NCI-H187 (cell line): ENCODE data around the gene ARNT2.
"Not testable (repeated sequence)": the region's sequence is repeated elsewhere in the genome, so short reads cannot be mapped to it uniquely, and the experiment has no call there.

Experiments
- DNase-seq, 2 experiments: peaks; one replicate each; lab custom pipeline; 2025; lab: John Stamatoyannopoulos, UW

Gene ARNT2

GRCh38 chr15:80492409-80492808, 88.2 kb downstream of the ARNT2 start:
- DNase-seq: no peak

DNA sequence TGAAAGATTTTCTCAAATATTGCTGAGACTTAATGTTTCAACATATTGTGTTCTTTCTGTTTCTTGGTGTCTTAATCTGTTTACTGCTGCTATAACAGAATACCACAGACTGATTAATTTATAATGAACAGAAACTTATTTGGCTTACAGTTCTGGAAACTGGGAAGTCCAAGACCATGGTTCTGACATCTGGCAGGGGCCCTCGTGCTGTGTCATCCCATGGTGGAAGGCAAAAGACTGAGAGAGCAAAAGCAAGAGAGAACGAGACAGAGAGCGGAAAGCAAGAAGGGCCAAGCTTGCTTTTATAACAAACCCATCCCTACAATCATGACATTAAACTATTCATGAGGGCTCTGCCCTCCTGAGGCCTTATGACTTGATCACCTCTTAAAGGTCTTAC, 88.7 kb downstream of the ARNT2 start:
- no peak for DNase-seq

- DNase-seq: no peak
These were observed 90.2 kb downstream of the ARNT2 start for GRCh38 chr15:80494351-80494751.

- DNase-seq: no peak
These were observed 90.6 kb downstream of the ARNT2 start for GRCh38 chr15:80494756-80495155.

GRCh38 chr15:80495401-80495942, 91.3 kb downstream of the ARNT2 start:
- no peak for DNase-seq

GRCh38 chr15:80496096-80496495, 91.9 kb downstream of the ARNT2 start:
- DNase-seq: no peak

DNA sequence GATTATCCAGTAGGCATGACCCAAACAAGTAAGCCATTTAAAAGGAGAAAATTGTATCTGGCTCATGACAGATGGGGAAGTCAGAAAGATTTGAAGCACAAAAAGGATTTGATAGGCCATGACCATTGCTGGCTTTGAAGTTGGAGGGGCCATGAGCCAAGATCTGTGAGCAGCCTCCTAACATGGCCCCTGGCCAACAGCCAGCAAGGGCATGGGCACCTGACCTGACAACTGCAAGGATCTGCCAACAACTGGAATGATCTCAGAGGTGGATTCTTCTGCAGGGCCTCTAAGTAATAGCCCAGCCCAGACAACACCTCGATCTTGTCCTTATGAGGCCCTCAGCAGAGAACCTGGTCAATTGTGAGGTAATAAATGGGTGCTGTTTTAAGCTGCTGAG, 93.0 kb downstream of the ARNT2 start:
- DNase-seq: no peak

GRCh38 chr15:80498652-80499051, 94.5 kb downstream of the ARNT2 start:
- no peak for DNase-seq

DNA sequence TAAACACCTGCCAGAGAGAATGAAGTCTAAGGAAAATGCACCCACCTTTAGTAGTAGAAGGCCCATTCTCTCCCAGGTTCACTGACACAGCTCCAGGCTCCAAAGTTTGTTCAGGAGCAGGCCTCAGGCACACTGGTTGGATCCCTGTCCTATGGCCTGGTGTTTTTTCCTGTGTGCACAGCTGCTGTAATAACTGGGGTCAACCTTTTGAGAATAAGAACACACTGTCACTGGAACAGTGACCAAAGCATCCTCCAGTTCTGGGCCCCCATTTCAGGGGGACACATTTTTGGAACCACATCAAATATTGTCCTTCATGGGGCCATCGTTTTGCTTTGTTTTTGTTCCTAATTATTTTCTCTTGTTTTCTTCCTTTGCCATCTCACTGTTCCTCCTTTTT, 95.8 kb downstream of the ARNT2 start:
- DNase-seq: no peak

GRCh38 chr15:80501476-80501875, 97.3 kb downstream of the ARNT2 start:
- DNase-seq: no peak

- DNase-seq: no peak
These were observed 98.6 kb downstream of the ARNT2 start for GRCh38 chr15:80502782-80503181.

DNA sequence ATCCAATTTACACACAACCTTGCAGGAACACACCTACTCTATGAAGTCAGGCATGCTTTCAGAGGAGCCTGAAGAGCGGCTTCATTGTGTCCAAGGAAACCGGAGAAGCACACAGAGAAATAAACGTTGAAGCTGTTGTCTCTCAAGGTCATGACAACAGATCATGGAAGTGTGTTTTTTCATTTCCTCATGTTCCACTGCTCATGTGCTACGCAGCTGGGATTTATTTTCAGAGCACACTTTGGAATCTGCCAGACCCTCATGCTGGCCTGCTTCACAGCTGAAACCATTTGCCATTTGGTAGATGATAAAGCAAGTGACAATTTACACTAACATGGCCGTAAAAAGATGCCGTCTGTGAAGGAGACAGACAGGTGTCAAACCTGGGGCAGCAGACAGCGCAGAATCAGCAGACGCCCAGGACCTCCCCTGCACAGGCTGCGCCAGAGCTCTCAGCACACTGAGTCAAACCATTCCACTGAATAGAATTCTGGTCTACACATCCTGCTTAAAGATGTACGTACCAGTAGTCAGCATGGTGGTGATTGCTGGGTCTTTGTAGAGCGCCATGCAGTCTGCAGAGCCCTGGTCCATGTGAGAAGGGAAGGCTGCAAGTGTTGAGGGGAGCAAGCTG, 99.3 kb downstream of the ARNT2 start:
- no peak for DNase-seq

DNA sequence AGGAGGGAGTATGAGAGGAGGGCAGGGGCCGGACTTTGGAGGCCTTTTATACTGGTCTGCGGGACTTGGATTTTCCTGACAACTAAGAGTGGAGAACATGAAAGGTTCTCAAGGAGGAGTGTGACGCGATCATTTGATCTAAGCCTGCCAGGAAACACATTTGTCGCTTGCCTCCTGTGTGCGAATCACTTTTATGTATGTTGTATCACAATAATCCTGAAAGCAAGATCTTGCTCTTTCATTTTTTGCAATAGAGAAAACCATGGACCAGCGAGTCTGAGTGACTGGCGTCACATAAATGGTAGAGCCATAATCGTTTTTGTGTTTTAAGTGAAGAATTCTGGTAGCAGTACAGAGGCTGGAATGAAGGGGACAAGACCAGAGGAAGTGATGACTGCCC, 100.7 kb downstream of the ARNT2 start:
- DNase-seq: no peak

- no peak for DNase-seq
These were observed 102.2 kb downstream of the ARNT2 start for GRCh38 chr15:80506286-80506893.

- no peak for DNase-seq
These were observed 102.9 kb downstream of the ARNT2 start for GRCh38 chr15:80507131-80507530.

DNA sequence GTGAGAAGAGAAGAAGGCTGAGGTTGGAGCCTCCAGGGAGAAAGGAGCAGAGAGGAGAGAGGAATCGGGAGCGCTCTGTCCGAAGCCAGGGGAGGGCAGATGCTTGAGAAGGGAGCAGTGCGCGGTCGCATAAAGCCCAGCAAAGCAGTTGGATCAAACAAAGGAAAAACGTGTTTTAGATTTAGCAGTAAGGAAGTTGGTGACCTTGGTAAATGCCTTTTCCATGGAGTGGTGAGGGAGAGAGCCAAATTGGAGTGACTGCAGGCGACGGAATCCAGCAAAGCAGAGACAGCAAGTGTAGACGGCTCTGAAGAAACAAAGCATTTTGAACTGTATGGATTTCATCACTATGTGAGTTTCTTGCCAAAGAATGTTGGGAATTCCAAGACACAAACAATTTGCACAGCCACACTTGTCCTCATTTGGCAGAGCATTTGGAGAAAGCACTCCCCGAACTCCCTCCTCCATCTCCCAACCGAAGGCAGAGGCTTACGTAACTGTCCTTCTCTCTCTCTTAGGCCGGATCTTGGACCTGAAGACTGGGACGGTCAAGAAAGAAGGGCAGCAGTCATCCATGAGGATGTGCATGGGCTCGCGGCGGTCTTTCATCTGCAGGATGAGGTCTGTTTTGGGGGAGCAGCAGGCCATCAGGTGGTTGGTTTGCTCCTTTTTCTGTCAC, 103.6 kb downstream of the ARNT2 start:
- DNase-seq: no peak

DNA sequence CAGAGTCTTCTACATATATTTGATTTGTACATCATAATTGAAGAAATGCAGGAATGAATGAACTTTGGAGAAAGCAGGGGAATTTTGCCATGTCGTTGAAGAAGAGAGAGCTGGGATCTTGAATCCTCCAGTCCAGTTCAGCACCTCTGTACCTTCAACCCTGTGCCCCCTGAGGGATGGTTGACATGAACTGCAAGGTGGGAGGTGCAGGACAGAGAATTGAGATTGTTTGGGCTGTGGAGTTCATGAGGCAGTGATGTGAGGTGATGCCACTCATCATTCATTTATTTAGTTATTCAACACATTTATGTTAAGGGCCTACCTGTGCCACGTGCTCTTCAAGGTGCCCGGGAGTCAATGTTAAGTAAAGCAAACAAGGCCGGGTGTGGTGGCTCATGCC, 104.6 kb downstream of the ARNT2 start:
- no peak for DNase-seq

DNA sequence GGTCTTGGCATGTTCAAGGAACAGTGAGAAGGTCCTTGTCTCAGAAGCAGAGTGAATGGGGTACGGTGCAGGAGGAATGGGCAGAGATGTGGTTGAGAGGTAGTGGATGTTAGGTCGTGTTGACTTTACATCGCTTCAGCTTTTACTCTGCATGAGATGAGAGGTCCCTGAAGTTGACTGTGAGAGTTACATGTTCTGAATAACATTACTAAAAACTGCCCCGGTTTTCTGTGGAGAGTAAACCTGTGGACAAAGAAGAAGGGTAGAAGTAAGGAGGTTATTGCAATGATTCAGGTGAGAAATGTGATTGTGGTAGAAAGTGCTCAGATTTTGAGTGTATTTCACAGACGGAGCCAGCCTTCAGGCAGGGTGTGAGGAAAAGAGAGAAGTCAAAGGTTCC, 105.6 kb downstream of the ARNT2 start:
- no peak for DNase-seq

GRCh38 chr15:80510985-80511384, 106.8 kb downstream of the ARNT2 start:
- not testable (repeated sequence) for DNase-seq

DNA sequence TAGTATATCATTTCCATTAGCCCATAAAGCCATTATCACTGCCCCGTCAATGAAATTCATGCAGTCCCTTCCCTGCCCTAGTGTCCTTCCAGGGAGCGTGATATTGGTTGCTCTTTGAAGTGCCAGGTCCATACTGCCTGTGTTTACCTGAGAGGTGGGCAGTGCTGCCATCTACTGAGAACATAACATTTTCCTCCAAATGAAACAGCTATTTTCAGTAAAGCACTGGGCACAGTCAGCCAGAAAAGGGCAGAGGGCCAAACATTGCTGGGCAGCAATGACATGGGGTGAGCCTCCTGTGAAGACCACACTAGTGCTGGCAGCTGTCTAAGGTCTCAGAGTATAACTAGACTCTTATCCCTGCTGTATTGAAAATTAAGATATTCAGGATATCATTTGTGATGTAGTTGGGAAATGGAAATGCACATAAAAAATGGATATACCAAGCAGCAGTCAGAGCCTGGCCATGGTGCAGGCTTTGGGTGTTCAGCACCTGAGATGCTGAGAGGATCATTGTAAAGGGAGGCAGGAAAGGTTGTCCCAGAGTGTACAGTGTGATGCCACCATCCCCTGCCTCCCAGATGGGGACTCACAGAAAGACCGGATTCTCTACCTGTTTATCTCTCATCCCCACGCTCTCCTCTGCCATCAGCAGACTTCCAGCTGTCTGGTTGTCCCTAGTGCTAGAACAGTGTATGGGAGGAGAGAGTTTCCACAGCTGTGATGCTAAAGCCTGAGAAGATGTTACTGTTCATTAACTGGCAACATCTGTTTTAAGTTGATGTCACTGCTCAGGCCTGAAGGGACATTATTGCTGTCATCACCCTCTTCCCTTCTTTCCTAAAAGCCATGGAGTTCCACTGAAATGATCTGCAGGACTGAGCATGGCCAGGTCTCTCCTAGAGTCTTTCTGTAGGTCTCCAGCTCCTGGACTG, 108.8 kb downstream of the ARNT2 start:
- DNase-seq: no peak

GRCh38 chr15:80514071-80514780, 110.0 kb downstream of the ARNT2 start:
- DNase-seq: no peak

- no peak for DNase-seq
These were observed 113.1 kb downstream of the ARNT2 start for GRCh38 chr15:80517290-80517689.
